Mucosa of rectum (tissue), 2 donors: Measurements from ENCODE around the gene ARHGAP15.

Experiments used
- H3K27ac ChIP-seq, 2 donors: one replicate each; pipeline ENCODE4 v1.7.0; 2013; ENCODE audit warnings: inconsistent platforms in 2 of 2, low read depth in 2 of 2, low read length in 2 of 2
- H3K27me3 ChIP-seq, 2 donors: one replicate each; pipeline ENCODE4 v1.7.0; 2013; ENCODE audit warnings: low read length in 2 of 2; ENCODE audit not compliant: control insufficient read depth in 2 of 2, insufficient read depth in 2 of 2
- H3K36me3 ChIP-seq, 2 donors: one replicate each; pipeline ENCODE4 v1.7.0; 2013; ENCODE audit warnings: low read length in 2 of 2; ENCODE audit not compliant: control insufficient read depth in 2 of 2, insufficient read depth in 2 of 2
- H3K4me1 ChIP-seq, 2 donors: one replicate each; pipeline ENCODE4 v1.7.0; 2013; ENCODE audit warnings: low read length in 2 of 2, mild to moderate bottlenecking in 1 of 2; ENCODE audit not compliant: control insufficient read depth in 2 of 2, insufficient read depth in 2 of 2
- H3K4me3 ChIP-seq, 2 donors: one replicate each; pipeline ENCODE4 v1.7.0; 2013; ENCODE audit warnings: low read length in 2 of 2
- H3K9ac ChIP-seq, 2 donors: one replicate each; pipeline ENCODE4 v1.7.0; 2013; ENCODE audit warnings: low read length in 2 of 2, low read depth in 1 of 2, mild to moderate bottlenecking in 1 of 2
- H3K9me3 ChIP-seq, 2 donors: one replicate each; pipeline ENCODE4 v1.7.0; 2013; ENCODE audit warnings: low read length in 2 of 2; ENCODE audit not compliant: control insufficient read depth in 2 of 2
- donor health status: healthy.
- donor health status: Normal muscosa, but diverticular disease.

ARHGAP15 gene

DNA sequence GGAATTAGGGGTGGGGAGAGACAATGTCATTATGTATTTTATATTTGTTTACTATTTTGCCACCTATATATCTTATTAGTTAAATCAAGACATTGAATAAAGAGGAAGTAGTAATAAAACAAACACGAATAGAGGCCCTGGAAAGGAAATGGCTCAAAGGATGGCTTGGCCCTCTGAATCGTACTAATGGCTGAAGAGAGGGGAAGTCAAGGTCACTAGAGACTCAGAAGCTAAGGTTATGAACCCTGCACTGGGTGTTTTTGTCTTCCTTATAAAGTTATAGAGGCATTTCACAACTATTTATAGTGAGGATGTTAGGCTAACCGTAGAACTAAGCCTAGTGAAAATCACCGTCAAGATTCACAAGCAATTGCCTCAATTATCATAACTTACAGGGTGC, 685.9 kb downstream of the ARHGAP15 start:
- no peak overlapping the region for H3K9ac ChIP-seq
- no peak overlapping the region for H3K4me3 ChIP-seq
- no peaks in the 10 kb centered on the region for H3K27me3 ChIP-seq
- H3K36me3 ChIP-seq, result no peaks in the 10 kb centered on the region
- H3K27ac ChIP-seq, result no peak overlapping the region
- no peaks in the 10 kb centered on the region for H3K9me3 ChIP-seq
- no peaks in the 10 kb centered on the region for H3K4me1 ChIP-seq

DNA sequence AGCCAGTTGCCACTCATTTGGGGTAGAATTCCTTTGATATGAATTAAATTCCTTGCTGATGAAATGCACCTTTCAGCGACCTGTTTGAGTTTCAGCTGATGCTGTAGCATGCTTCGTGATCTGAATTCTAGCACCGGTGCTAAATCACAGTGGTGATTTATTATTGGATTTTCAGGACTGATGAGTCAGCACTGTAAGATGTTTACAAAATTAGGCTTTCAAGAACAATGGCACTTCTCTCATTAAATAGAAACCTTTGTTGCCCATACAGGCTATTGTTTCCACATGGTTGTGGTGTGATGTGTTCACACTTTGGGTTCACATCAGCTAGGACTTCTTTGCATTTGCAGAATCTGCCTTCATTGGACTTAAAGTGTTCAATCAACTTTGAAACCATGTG, 687.7 kb downstream of the ARHGAP15 start:
- no peak overlapping the region for H3K4me3 ChIP-seq
- no peak overlapping the region for H3K27ac ChIP-seq
- no peaks in the 10 kb centered on the region for H3K9me3 ChIP-seq
- H3K36me3 ChIP-seq, result no peaks in the 10 kb centered on the region
- no peak overlapping the region for H3K9ac ChIP-seq
- no peaks in the 10 kb centered on the region for H3K4me1 ChIP-seq
- H3K27me3 ChIP-seq, result no peaks in the 10 kb centered on the region
